Measurements from ENCODE around the gene SOWAHB.

- TF ChIP-seq CTCF (tag by site-specific recombination; IDR thresholded peaks at IDR 0.05) (no peak), ZFP41 (tag by site-specific recombination; IDR thresholded peaks at IDR 0.05; ENCODE audit: borderline replicate concordance) (no peak), ZBTB10 (tag by site-specific recombination; IDR thresholded peaks at IDR 0.05) (no peak), ZNF280D (tag by site-specific recombination; IDR thresholded peaks at IDR 0.05) (no peak), ZNF777 (tag by site-specific recombination; IDR thresholded peaks at IDR 0.05; ENCODE audit: borderline replicate concordance) (no peak), ATF2 (tag by site-specific recombination; IDR thresholded peaks at IDR 0.05; ENCODE audit: low read depth) (no peak), ZNF114 (tag by site-specific recombination; IDR thresholded peaks at IDR 0.05) (no peak), ZNF362 (tag by site-specific recombination; IDR thresholded peaks at IDR 0.05) (no peak)
Measured at GRCh38 chr4:76902233-76902890, 4.4 kb upstream of the SOWAHB start.

All from HEK293 (cell line).